Panc1 (cell line): ENCODE results near the gene KLK14. TPM values are rescaled to one million over a fixed set of nuclear protein-coding genes. Genes with fewer than 3 reads are reported as not detected.
A peak's percentile ranks its signal among the peaks of the same experiment; 100 is the strongest.

Experiments used
- ATAC-seq: fragments of 200-7000 bp; cut with Tn5 transposase; 2 replicates; pipeline ENCODE4 v1.9.1; 2020; ENCODE audit warnings: mild to moderate bottlenecking, moderate library complexity
- BruUV-seq: library from RNA; stranded (reverse); fragments of 400-500 nt; replicated peaks from 2 replicates; lab custom pipeline; 2021; lab: Mats Ljungman, UMichigan
- CTCF ChIA-PET: fragments of 300-600 bp; sonication (Branson Sonifier 250); formaldehyde crosslinking; loops from one replicate; lab custom pipeline; 2022; ENCODE audit warnings: antibody characterized with exemption; lab: Charles Lee
- POLR2A ChIA-PET: fragments of 300-600 bp; sonication (Branson Sonifier 250); formaldehyde crosslinking; loops from one replicate; lab custom pipeline; 2022; ENCODE audit warnings: antibody characterized with exemption; lab: Charles Lee
- DNase-seq: peaks from one replicate; pipeline ENCODE4 v3.0.0-alpha.2; 2010; ENCODE audit warnings: low read depth, low spot score
- H3K27ac ChIP-seq: 2 replicates; pipeline ENCODE4 v1.5.1; 2011; ENCODE audit warnings: mild to moderate bottlenecking, low read length, inconsistent platforms
- H3K27me3 ChIP-seq: fragments of 200-500 bp; sonication (Bioruptor generic); 2 replicates; pipeline ENCODE4 v1.6.0; 2014; ENCODE audit warnings: low read length, inconsistent platforms; ENCODE audit not compliant: control insufficient read depth, insufficient read depth
- H3K36me3 ChIP-seq: fragments of 200-500 bp; sonication (Bioruptor generic); 2 replicates; pipeline ENCODE4 v1.5.1; 2014; ENCODE audit warnings: inconsistent platforms, mild to moderate bottlenecking, low read length, moderate library complexity; ENCODE audit not compliant: control insufficient read depth, insufficient read depth
- H3K4me1 ChIP-seq: 2 replicates; pipeline ENCODE4 v1.5.1; 2011; ENCODE audit warnings: inconsistent platforms, mild to moderate bottlenecking, low read length, moderate library complexity; ENCODE audit not compliant: control insufficient read depth, insufficient read depth
- H3K4me3 ChIP-seq, 2 experiments: 2 replicates each; pipeline ENCODE4 v1.5.1; 2011 to 2012; ENCODE audit warnings: low read depth in 2 of 2, low read length in 2 of 2, mild to moderate bottlenecking in 2 of 2, inconsistent platforms in 1 of 2, moderate library complexity in 1 of 2
- H3K9me3 ChIP-seq: fragments of 200-500 bp; sonication (Bioruptor generic); 2 replicates; pipeline ENCODE4 v1.5.1; 2014; ENCODE audit warnings: low read depth, mild to moderate bottlenecking, inconsistent platforms, low read length, moderate library complexity; ENCODE audit not compliant: control insufficient read depth, insufficient read depth
- POLR2AphosphoS5 ChIP-seq: IDR thresholded peaks from 2 replicates; pipeline ENCODE4 v1.6.1; 2012; ENCODE audit warnings: mild to moderate bottlenecking, low read depth, low read length, moderate library complexity
- SIN3A ChIP-seq: IDR thresholded peaks from 2 replicates; pipeline ENCODE4 v1.6.1; 2012; ENCODE audit warnings: low read depth, mild to moderate bottlenecking, low read length, moderate library complexity, borderline replicate concordance; ENCODE audit not compliant: insufficient read depth
- TCF7L2 ChIP-seq: IDR thresholded peaks from 2 replicates; pipeline ENCODE4 v1.6.1; 2011; ENCODE audit warnings: mild to moderate bottlenecking, low read depth, low read length, inconsistent platforms
- in situ Hi-C: cut with HindIII; loops from 2 replicates; pipeline ENCODE4 v1.10.0; 2016; ENCODE audit warnings: low sequenced_read_pairs, low pct_unique_long_range_greater_than_20kb
- intact Hi-C: fragments of 100-400 bp; cut with micrococcal nuclease; formaldehyde crosslinking; loops from one replicate; pipeline ENCODE4 v1.10.0; 2022; ENCODE audit not compliant: unreplicated experiment
- total RNA-seq: library from RNA; stranded (reverse); gene quantifications from one replicate; pipeline ENCODE4 v1.2.1, GENCODE V29; 2021; ENCODE audit not compliant: unreplicated experiment
- TF ChIP-seq, protein P1 (sequence below): fragments of 450-650 bp; IDR thresholded peaks from 2 replicates; pipeline ENCODE4 v1.5.1; 2017; ENCODE audit warnings: mild to moderate bottlenecking
- TF ChIP-seq, protein P2 (sequence below), 2 experiments: IDR thresholded peaks; 2 replicates each; pipeline ENCODE4 v1.6.1; 2011 to 2012; ENCODE audit warnings: low read depth in 2 of 2, control low read depth in 1 of 2, low read length in 1 of 2, mild to moderate bottlenecking in 1 of 2, moderate library complexity in 1 of 2; ENCODE audit not compliant: insufficient read depth in 1 of 2

Gene KLK14
- total RNA-seq, 1 experiment from 2014 or later: not detected

DNA sequence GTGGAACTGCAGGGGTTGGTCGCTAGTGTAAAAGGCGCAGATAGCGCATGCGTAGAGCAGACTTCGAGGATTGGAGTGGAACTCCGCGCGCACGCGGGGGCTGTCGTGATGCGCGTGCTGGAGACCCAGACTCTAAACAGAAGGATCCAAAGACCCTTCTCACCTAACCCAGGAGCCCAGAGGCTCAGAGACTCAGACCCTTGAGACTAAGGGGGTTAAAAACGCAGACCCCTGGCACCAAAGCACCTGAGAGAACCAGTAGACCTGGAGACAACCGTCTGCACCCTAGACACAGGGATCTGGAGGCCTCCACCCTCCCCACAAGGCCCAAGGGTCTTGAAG, 26.1 kb upstream of the KLK14 start:
- BruUV-seq: no TSS peak
- Histone ChIP-seq H3K27ac (peak overlapping the region; percentile 78), H3K27me3 (no peaks in the 10 kb centered on the region; the same call in 1 of the 2 replicates), H3K4me1 (0 out of 2 replicates have a peak, but pooled peaks cover 3% of the 10 kb centered on the region), H3K9me3 (no peaks in the 10 kb centered on the region), H3K4me3 (peak overlapping the region; percentile 76 to 79), H3K36me3 (no peaks in the 10 kb centered on the region; the same call in 1 of the 2 replicates)
- TF ChIP-seq SIN3A (no peak), TCF7L2 (no peak), POLR2AphosphoS5 (no peak)
- TF ChIP-seq, protein P1, sequence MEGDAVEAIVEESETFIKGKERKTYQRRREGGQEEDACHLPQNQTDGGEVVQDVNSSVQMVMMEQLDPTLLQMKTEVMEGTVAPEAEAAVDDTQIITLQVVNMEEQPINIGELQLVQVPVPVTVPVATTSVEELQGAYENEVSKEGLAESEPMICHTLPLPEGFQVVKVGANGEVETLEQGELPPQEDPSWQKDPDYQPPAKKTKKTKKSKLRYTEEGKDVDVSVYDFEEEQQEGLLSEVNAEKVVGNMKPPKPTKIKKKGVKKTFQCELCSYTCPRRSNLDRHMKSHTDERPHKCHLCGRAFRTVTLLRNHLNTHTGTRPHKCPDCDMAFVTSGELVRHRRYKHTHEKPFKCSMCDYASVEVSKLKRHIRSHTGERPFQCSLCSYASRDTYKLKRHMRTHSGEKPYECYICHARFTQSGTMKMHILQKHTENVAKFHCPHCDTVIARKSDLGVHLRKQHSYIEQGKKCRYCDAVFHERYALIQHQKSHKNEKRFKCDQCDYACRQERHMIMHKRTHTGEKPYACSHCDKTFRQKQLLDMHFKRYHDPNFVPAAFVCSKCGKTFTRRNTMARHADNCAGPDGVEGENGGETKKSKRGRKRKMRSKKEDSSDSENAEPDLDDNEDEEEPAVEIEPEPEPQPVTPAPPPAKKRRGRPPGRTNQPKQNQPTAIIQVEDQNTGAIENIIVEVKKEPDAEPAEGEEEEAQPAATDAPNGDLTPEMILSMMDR: no peak
- TF ChIP-seq, protein P2, sequence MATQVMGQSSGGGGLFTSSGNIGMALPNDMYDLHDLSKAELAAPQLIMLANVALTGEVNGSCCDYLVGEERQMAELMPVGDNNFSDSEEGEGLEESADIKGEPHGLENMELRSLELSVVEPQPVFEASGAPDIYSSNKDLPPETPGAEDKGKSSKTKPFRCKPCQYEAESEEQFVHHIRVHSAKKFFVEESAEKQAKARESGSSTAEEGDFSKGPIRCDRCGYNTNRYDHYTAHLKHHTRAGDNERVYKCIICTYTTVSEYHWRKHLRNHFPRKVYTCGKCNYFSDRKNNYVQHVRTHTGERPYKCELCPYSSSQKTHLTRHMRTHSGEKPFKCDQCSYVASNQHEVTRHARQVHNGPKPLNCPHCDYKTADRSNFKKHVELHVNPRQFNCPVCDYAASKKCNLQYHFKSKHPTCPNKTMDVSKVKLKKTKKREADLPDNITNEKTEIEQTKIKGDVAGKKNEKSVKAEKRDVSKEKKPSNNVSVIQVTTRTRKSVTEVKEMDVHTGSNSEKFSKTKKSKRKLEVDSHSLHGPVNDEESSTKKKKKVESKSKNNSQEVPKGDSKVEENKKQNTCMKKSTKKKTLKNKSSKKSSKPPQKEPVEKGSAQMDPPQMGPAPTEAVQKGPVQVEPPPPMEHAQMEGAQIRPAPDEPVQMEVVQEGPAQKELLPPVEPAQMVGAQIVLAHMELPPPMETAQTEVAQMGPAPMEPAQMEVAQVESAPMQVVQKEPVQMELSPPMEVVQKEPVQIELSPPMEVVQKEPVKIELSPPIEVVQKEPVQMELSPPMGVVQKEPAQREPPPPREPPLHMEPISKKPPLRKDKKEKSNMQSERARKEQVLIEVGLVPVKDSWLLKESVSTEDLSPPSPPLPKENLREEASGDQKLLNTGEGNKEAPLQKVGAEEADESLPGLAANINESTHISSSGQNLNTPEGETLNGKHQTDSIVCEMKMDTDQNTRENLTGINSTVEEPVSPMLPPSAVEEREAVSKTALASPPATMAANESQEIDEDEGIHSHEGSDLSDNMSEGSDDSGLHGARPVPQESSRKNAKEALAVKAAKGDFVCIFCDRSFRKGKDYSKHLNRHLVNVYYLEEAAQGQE (IDR thresholded peaks at IDR 0.05; ENCODE audit: insufficient read depth in 1 of 2, low read depth in 2 of 2, low read length in 1 of 2): no peak
- in situ Hi-C loops: no loop called here
- POLR2A ChIA-PET: no interaction called here
- DNase-seq (no peak), ATAC-seq (peak; percentile 50)
- CTCF ChIA-PET: interaction anchor here (1.0 kb wide), 1 partner anchor 48 kb away, joined by 4 read pairs; no protein-coding TSS in a partner anchor
- intact Hi-C loops: no loop called here

GRCh38 chr19:51108066-51108804, 25.5 kb upstream of the KLK14 start, which contains the start of gene CTU1:
Gene CTU1, minus strand, starts transcription at chr19:51108409. Its CDS starts 3,840 bp downstream, at chr19:51104569.
- Histone ChIP-seq H3K4me3 (peak within 1 kb of the TSS; percentile 76 to 79), H3K27ac (peak within 1 kb of the TSS; percentile 78), H3K4me1 (0 out of 2 replicates have a peak, but pooled peaks cover 3% of the 10 kb centered on the region), H3K9me3 (no peaks in the 10 kb centered on the region), H3K27me3 (no peaks in the 10 kb centered on the region; the same call in 1 of the 2 replicates), H3K36me3 (no peaks in the 10 kb centered on the region; the same call in 1 of the 2 replicates)
- no peak for TF ChIP-seq TCF7L2
- peak; percentile 62 for TF ChIP-seq POLR2AphosphoS5
- TF ChIP-seq, protein P2 (IDR thresholded peaks at IDR 0.05; ENCODE audit: insufficient read depth in 1 of 2, low read depth in 2 of 2, low read length in 1 of 2): no peak
- peak; percentile 51; the same call in 1 of the 2 replicates for TF ChIP-seq SIN3A
- CTCF ChIA-PET: interaction anchor here (1.0 kb wide), 1 partner anchor 48 kb away, joined by 4 read pairs; no protein-coding TSS in a partner anchor
- ATAC-seq (peak; percentile 99), DNase-seq (peak; percentile 88)
- intact Hi-C loops (no loop called here), in situ Hi-C loops (no loop called here)
- no TSS peak for BruUV-seq
- POLR2A ChIA-PET: no interaction called here
